Stromal cell of bone marrow (primary cell): ENCODE results near the gene LCE3B.
"Not testable (repeated sequence)": the region's sequence is repeated elsewhere in the genome, so short reads cannot be mapped to it uniquely, and the experiment has no call there.

Experiments used
- DNase-seq: peaks from one replicate; pipeline ENCODE4 v3.0.0-alpha.2; 2012; ENCODE audit warnings: low read depth

The LCE3B gene

GRCh38 chr1:152613511-152613910, at the start of gene LCE3B:
Gene LCE3B (plus strand): TSS chr1:152613811. CDS start chr1:152613811, 0 bp downstream.
- no peak for DNase-seq

- no peak for DNase-seq
Observed at GRCh38 chr1:152565115-152565514, 48.5 kb upstream of the LCE3B start.

- no peak for DNase-seq
Observed at GRCh38 chr1:152565535-152566215, 47.9 kb upstream of the LCE3B start.

GRCh38 chr1:152566681-152567080, 46.9 kb upstream of the LCE3B start, which contains the start of gene LCE3E:
Gene LCE3E (minus strand): TSS chr1:152566780. CDS start chr1:152566208, 572 bp downstream.
- DNase-seq = no peak

- no peak for DNase-seq
Observed at GRCh38 chr1:152577168-152577567, 36.4 kb upstream of the LCE3B start.

- not testable (repeated sequence) for DNase-seq
Observed at GRCh38 chr1:152579526-152579925, 34.1 kb upstream of the LCE3B start.

GRCh38 chr1:152580433-152580832, 33.2 kb upstream of the LCE3B start, which contains the start of gene LCE3D:
Gene LCE3D (minus strand): TSS chr1:152580516. CDS start chr1:152579936, 580 bp downstream.
- DNase-seq = no peak

- peak; percentile 1 for DNase-seq
Observed at GRCh38 chr1:152582647-152583046, 31.0 kb upstream of the LCE3B start.

- no peak for DNase-seq
Observed at GRCh38 chr1:152585586-152585985, 28.0 kb upstream of the LCE3B start.

- no peak for DNase-seq
Observed at GRCh38 chr1:152596986-152597385, 16.6 kb upstream of the LCE3B start.

GRCh38 chr1:152599934-152600333, 13.7 kb upstream of the LCE3B start, which contains the start of gene LCE3C:
Gene LCE3C (plus strand): TSS chr1:152600234. CDS start chr1:152600732, 498 bp downstream.
- no peak for DNase-seq

GRCh38 chr1:152621993-152622392, 8.4 kb downstream of the LCE3B start:
- no peak for DNase-seq

- DNase-seq = no peak
Observed at GRCh38 chr1:152622803-152623202, 9.2 kb downstream of the LCE3B start, which contains the start of gene LCE3A. Gene LCE3A (minus strand): TSS chr1:152623103. CDS start chr1:152623103, 0 bp downstream.

GRCh38 chr1:152623203-152623844, 9.7 kb downstream of the LCE3B start:
- no peak for DNase-seq

- no peak for DNase-seq
Observed at GRCh38 chr1:152626744-152627143, 13.1 kb downstream of the LCE3B start.

GRCh38 chr1:152630596-152630995, 17.0 kb downstream of the LCE3B start:
- no peak for DNase-seq

- DNase-seq = no peak
Observed at GRCh38 chr1:152640351-152640750, 26.7 kb downstream of the LCE3B start.

- no peak for DNase-seq
Observed at GRCh38 chr1:152643945-152644344, 30.3 kb downstream of the LCE3B start.

GRCh38 chr1:152645146-152645545, 31.5 kb downstream of the LCE3B start:
- DNase-seq = no peak

- DNase-seq = no peak
Observed at GRCh38 chr1:152646656-152647055, 33.0 kb downstream of the LCE3B start.

- DNase-seq = peak; percentile 20
Observed at GRCh38 chr1:152654110-152654509, 40.5 kb downstream of the LCE3B start.

GRCh38 chr1:152656459-152656858, 42.8 kb downstream of the LCE3B start:
- DNase-seq = no peak

- no peak for DNase-seq
Observed at GRCh38 chr1:152657677-152658076, 44.1 kb downstream of the LCE3B start.
